ENCODE data around the gene PPP1R16B. TPM values are rescaled to one million over a fixed set of nuclear protein-coding genes. Genes with fewer than 3 reads are reported as not detected.

PPP1R16B gene
- total and polyA plus RNA-seq, 4 experiments from 2014 or later: 17.3 to 55.1 (median 45.5) TPM

GRCh38 chr20:38920411-38920810 is 114.9 kb downstream of the PPP1R16B start:
- Mint-ChIP-seq H3K27me3 (no peaks in the 10 kb centered on the region), H3K27ac (no peak overlapping the region), H3K9me3 (peaks cover 0 to 2% (median 0%) of the 10 kb centered on the region in 8 donors), H3K36me3 (peaks cover 10 to 58% of the 10 kb centered on the region in 2 donors), H3K4me3 (no peak overlapping the region), H3K4me1 (peaks cover 3 to 5% (median 3%) of the 10 kb centered on the region in 4 donors)
- H3K27me3 ChIP-seq (ENCODE audit: insufficient read depth, low read length): no peaks in the 10 kb centered on the region
- no peak overlapping the region for H3K4me3 ChIP-seq (ENCODE audit: low read length in 2 of 2)
- no peaks in the 10 kb centered on the region for H3K9me3 ChIP-seq (ENCODE audit: control insufficient read depth in 1 of 2, low read length in 2 of 2)
- POLR2A ChIA-PET (ENCODE audit: partially characterized antibody): no interaction called here
- H3K27ac ChIP-seq (ENCODE audit: low read depth, low read length): no peak overlapping the region
- intact Hi-C loops (cut with micrococcal nuclease): no loop called here
- H3K36me3 ChIP-seq (ENCODE audit: insufficient read depth, low read length): peaks cover 35% of the 10 kb centered on the region
- no peaks in the 10 kb centered on the region for H3K4me1 ChIP-seq (ENCODE audit: insufficient read depth, low read length)
- CTCF ChIA-PET (ENCODE audit: partially characterized antibody): no interaction called here
- no peak for DNase-seq

DNA sequence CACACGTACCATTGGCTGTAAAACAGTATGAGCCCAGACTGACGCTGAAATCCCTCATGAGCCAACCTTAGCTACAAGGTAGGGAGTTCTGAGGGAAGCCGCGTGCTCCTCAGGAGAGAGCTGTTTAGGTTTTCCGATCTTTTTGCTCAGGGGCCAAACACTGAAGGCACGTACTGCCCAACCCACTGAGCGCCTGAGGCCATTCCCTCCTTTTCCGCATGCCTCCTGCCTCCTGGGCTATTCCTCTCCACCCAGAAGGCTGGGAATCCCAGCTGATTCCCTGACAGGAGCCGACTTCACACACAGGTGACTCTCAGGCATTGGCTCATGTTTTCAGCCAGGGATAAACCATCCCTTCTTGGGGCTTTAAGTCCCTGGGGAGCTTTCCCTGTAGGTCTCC is 115.4 kb downstream of the PPP1R16B start:
- no peak overlapping the region for H3K27ac Mint-ChIP-seq
- intact Hi-C loops (cut with micrococcal nuclease): no loop called here
- no peak for DNase-seq
- H3K36me3 Mint-ChIP-seq: peaks cover 10 to 54% of the 10 kb centered on the region in 2 donors
- ChIA-PET POLR2A (ENCODE audit: partially characterized antibody) (no interaction called here), CTCF (ENCODE audit: partially characterized antibody) (interaction anchor here (0.8 kb wide), 1 partner anchor 128 kb away, joined by 3 read pairs; no protein-coding TSS in a partner anchor)
- H3K4me1 Mint-ChIP-seq: peaks cover 3 to 10% (median 6%) of the 10 kb centered on the region in 4 donors
- H3K9me3 Mint-ChIP-seq: peaks cover 0 to 2% (median 0%) of the 10 kb centered on the region in 8 donors
- no peaks in the 10 kb centered on the region for H3K4me1 ChIP-seq (ENCODE audit: insufficient read depth, low read length)
- H3K27me3 ChIP-seq (ENCODE audit: insufficient read depth, low read length): no peaks in the 10 kb centered on the region
- no peaks in the 10 kb centered on the region for H3K27me3 Mint-ChIP-seq
- H3K36me3 ChIP-seq (ENCODE audit: insufficient read depth, low read length): peaks cover 30% of the 10 kb centered on the region
- H3K4me3 Mint-ChIP-seq: no peak overlapping the region
- no peak overlapping the region for H3K4me3 ChIP-seq (ENCODE audit: low read length in 2 of 2)
- no peak overlapping the region for H3K27ac ChIP-seq (ENCODE audit: low read depth, low read length)
- H3K9me3 ChIP-seq (ENCODE audit: control insufficient read depth in 1 of 2, low read length in 2 of 2): no peaks in the 10 kb centered on the region

- no peak overlapping the region for H3K4me3 ChIP-seq (ENCODE audit: low read length in 2 of 2)
- no peaks in the 10 kb centered on the region for H3K27me3 ChIP-seq (ENCODE audit: insufficient read depth, low read length)
- ChIA-PET CTCF (ENCODE audit: partially characterized antibody) (interaction anchor here (1.2 to 1.8 kb wide), 3 partner anchors 11 to 173 kb away, joined by 3 to 5 read pairs (median 4); no protein-coding TSS in a partner anchor), POLR2A (ENCODE audit: partially characterized antibody) (interaction anchor here (2.8 kb wide), 1 partner anchor 37 kb away, joined by 23 read pairs; the partner anchor contains the start of gene DHX35)
- Mint-ChIP-seq H3K4me3 (peak overlapping the region in 5 of 8 donors; percentile 1 to 32 (median 15)), H3K27ac (peak overlapping the region; percentile 54 to 93 (median 73)), H3K9me3 (peaks cover 0 to 2% (median 0%) of the 10 kb centered on the region in 8 donors), H3K36me3 (peaks cover 0 to 29% of the 10 kb centered on the region in 2 donors), H3K4me1 (peaks cover 16 to 31% (median 22%) of the 10 kb centered on the region in 4 donors), H3K27me3 (no peaks in the 10 kb centered on the region)
- peaks cover 3% of the 10 kb centered on the region for H3K36me3 ChIP-seq (ENCODE audit: insufficient read depth, low read length)
- no peak overlapping the region for H3K27ac ChIP-seq (ENCODE audit: low read depth, low read length)
- DNase-seq: no peak
- intact Hi-C loops (cut with micrococcal nuclease): no loop called here
- H3K9me3 ChIP-seq (ENCODE audit: control insufficient read depth in 1 of 2, low read length in 2 of 2): no peaks in the 10 kb centered on the region
- peaks cover 26% of the 10 kb centered on the region for H3K4me1 ChIP-seq (ENCODE audit: insufficient read depth, low read length)
These were observed 119.2 kb downstream of the PPP1R16B start for GRCh38 chr20:38924718-38925117.

- intact Hi-C loops (cut with micrococcal nuclease): loop anchor here (1.0 to 2.0 kb wide), 4 partner anchors 36 to 454 kb away; partner anchors contain the start of genes ACTR5, DHX35 and RALGAPB
- Histone ChIP-seq H3K9me3 (ENCODE audit: control insufficient read depth in 1 of 2, low read length in 2 of 2) (no peaks in the 10 kb centered on the region), H3K27me3 (ENCODE audit: insufficient read depth, low read length) (no peaks in the 10 kb centered on the region), H3K27ac (ENCODE audit: low read depth, low read length) (peak within 1 kb of the TSS; percentile 51), H3K4me1 (ENCODE audit: insufficient read depth, low read length) (peaks cover 33% of the 10 kb centered on the region), H3K4me3 (ENCODE audit: low read length in 2 of 2) (peak within 1 kb of the TSS; percentile 57 to 70), H3K36me3 (ENCODE audit: insufficient read depth, low read length) (peaks cover 3% of the 10 kb centered on the region)
- H3K4me1 Mint-ChIP-seq: peaks cover 21 to 37% (median 27%) of the 10 kb centered on the region in 4 donors
- H3K27me3 Mint-ChIP-seq: no peaks in the 10 kb centered on the region
- H3K9me3 Mint-ChIP-seq: peaks cover 0 to 2% (median 0%) of the 10 kb centered on the region in 8 donors
- peak within 1 kb of the TSS; percentile 32 to 93 (median 66) for H3K27ac Mint-ChIP-seq
- peak; percentile 93 to 96 (median 95) for DNase-seq
- H3K4me3 Mint-ChIP-seq: peak within 1 kb of the TSS; percentile 81 to 87 (median 82)
- CTCF ChIA-PET (ENCODE audit: partially characterized antibody): interaction anchor here (0.7 to 5.1 kb wide), 9 partner anchors 9 to 195 kb away, joined by 3 to 25 read pairs (median 3); partner anchors contain the start of gene DHX35
- H3K36me3 Mint-ChIP-seq: peaks cover 0 to 14% of the 10 kb centered on the region in 2 donors
- POLR2A ChIA-PET (ENCODE audit: partially characterized antibody): interaction anchor here (1.0 to 2.8 kb wide), 4 partner anchors 35 to 123 kb away, joined by 3 to 23 read pairs (median 5); partner anchors contain the start of genes DHX35 and PPP1R16B
These were observed 120.8 kb downstream of the PPP1R16B start, which contains the start of gene FAM83D for GRCh38 chr20:38926142-38926933. Gene FAM83D (plus strand): TSS chr20:38926417. CDS start chr20:38926443, 26 bp downstream.

DNA sequence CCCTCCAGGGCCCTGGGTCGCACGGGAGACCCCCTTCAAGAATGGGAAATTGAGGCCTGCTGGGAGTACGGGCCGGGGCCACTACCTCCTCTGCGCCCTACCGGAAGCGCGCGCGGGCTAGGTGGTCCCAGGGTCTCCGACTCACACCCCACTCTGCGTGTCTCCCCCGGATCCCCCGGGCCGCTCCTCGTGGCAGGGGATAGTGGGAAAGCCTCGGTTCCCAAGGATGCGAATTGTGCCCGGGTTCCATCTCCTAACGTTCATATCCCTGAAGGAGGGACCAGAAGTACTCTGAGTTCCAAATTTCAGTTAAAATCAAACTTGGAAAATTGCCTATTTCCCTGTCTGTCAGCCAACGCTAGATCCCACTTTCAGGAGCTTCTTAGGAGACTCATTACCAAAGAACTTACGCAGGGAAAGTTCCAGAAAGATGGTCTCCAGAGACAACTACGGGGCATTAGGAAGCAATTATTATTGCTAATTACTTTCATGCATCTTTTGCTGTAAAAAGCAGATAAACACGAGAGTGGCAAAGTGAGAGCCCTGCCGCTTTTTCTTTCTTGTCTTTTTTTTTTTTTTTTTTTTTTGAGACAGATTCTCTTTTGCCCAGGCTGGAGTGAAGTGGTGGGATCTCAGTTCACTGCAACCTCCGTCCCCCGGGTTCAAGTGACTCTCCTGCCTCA is 121.6 kb downstream of the PPP1R16B start:
- Histone ChIP-seq H3K27ac (ENCODE audit: low read depth, low read length) (peak overlapping the region; percentile 51), H3K27me3 (ENCODE audit: insufficient read depth, low read length) (no peaks in the 10 kb centered on the region), H3K4me1 (ENCODE audit: insufficient read depth, low read length) (peaks cover 33% of the 10 kb centered on the region), H3K4me3 (ENCODE audit: low read length in 2 of 2) (peak overlapping the region; percentile 57 to 70), H3K36me3 (ENCODE audit: insufficient read depth, low read length) (peaks cover 3% of the 10 kb centered on the region), H3K9me3 (ENCODE audit: control insufficient read depth in 1 of 2, low read length in 2 of 2) (no peaks in the 10 kb centered on the region)
- Mint-ChIP-seq H3K36me3 (peaks cover 0 to 7% of the 10 kb centered on the region in 2 donors), H3K4me3 (peak overlapping the region; percentile 81 to 87 (median 82)), H3K9me3 (peaks cover 0 to 2% (median 0%) of the 10 kb centered on the region in 8 donors), H3K4me1 (peaks cover 21 to 37% (median 27%) of the 10 kb centered on the region in 4 donors), H3K27ac (peak overlapping the region in 4 of 7 donors; percentile 46 to 87 (median 67)), H3K27me3 (no peaks in the 10 kb centered on the region)
- CTCF ChIA-PET (ENCODE audit: partially characterized antibody): interaction anchor here (0.7 to 5.1 kb wide), 7 partner anchors 10 to 122 kb away, joined by 3 to 25 read pairs (median 3); partner anchors contain the start of gene DHX35
- POLR2A ChIA-PET (ENCODE audit: partially characterized antibody): interaction anchor here (1.0 to 2.8 kb wide), 4 partner anchors 35 to 122 kb away, joined by 3 to 23 read pairs (median 5); partner anchors contain the start of genes DHX35 and PPP1R16B
- no peak for DNase-seq
- intact Hi-C loops (cut with micrococcal nuclease): loop anchor here (1.0 to 2.0 kb wide), 5 partner anchors 35 to 454 kb away; partner anchors contain the start of genes ACTR5, DHX35 and RALGAPB

DNA sequence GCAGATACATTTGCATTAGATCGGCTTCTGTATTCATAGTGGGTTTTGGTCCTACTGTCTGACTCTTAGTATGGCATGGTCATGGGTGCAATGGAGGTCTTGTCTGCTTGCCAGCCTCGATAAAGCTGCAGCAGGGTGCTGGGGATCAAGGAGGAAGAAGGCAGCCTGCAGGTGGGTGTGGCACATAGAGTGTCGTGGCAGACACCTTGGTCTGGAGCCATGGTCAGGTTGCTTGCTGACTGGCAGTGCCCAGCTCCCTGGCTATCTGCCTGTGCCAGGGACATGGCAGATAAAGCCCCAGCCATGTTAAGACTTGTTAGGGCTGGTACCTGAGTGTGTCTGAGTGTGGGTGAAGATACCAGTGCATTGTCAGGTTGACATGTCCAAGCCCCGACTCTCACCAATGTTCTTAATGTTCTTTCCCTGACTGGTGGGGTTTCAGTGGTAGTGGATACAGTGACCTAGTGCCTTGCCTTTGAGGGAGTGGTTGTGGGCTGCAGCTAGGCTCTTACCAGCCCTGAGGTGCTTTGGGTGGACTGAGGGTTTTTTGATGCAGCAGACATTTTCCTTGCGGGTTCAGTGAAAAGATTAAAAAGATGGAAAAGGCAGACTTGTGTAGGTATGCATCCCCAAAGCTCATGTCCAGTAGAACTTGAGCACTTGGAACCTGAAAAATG is 122.5 kb downstream of the PPP1R16B start:
- Histone ChIP-seq H3K9me3 (ENCODE audit: control insufficient read depth in 1 of 2, low read length in 2 of 2) (no peaks in the 10 kb centered on the region), H3K27ac (ENCODE audit: low read depth, low read length) (no peak overlapping the region), H3K4me3 (ENCODE audit: low read length in 2 of 2) (no peak overlapping the region), H3K36me3 (ENCODE audit: insufficient read depth, low read length) (peaks cover 3% of the 10 kb centered on the region), H3K27me3 (ENCODE audit: insufficient read depth, low read length) (no peaks in the 10 kb centered on the region), H3K4me1 (ENCODE audit: insufficient read depth, low read length) (peaks cover 33% of the 10 kb centered on the region)
- Mint-ChIP-seq H3K4me3 (peak overlapping the region; percentile 57 to 87 (median 78)), H3K4me1 (peaks cover 21 to 37% (median 27%) of the 10 kb centered on the region in 4 donors), H3K27me3 (no peaks in the 10 kb centered on the region), H3K36me3 (peaks cover 0 to 3% of the 10 kb centered on the region in 2 donors), H3K9me3 (no peaks in the 10 kb centered on the region), H3K27ac (peak overlapping the region in 6 of 7 donors; percentile 36 to 87 (median 48))
- ChIA-PET POLR2A (ENCODE audit: partially characterized antibody) (interaction anchor here (0.7 kb wide), 1 partner anchor 34 kb away, joined by 3 read pairs; the partner anchor contains the start of gene DHX35), CTCF (ENCODE audit: partially characterized antibody) (interaction anchor here (0.7 to 5.1 kb wide), 5 partner anchors 10 to 202 kb away, joined by 3 to 25 read pairs (median 4); partner anchors contain the start of gene DHX35)
- intact Hi-C loops (cut with micrococcal nuclease): loop anchor here (1.0 to 2.0 kb wide), 2 partner anchors 282 to 455 kb away; partner anchors contain the start of gene RALGAPB
- no peak for DNase-seq
